ENCODE results near the gene CHRNA10.
"Not testable (repeated sequence)": the region's sequence is repeated elsewhere in the genome, so short reads cannot be mapped to it uniquely, and the experiment has no call there.

CHRNA10 gene

DNA sequence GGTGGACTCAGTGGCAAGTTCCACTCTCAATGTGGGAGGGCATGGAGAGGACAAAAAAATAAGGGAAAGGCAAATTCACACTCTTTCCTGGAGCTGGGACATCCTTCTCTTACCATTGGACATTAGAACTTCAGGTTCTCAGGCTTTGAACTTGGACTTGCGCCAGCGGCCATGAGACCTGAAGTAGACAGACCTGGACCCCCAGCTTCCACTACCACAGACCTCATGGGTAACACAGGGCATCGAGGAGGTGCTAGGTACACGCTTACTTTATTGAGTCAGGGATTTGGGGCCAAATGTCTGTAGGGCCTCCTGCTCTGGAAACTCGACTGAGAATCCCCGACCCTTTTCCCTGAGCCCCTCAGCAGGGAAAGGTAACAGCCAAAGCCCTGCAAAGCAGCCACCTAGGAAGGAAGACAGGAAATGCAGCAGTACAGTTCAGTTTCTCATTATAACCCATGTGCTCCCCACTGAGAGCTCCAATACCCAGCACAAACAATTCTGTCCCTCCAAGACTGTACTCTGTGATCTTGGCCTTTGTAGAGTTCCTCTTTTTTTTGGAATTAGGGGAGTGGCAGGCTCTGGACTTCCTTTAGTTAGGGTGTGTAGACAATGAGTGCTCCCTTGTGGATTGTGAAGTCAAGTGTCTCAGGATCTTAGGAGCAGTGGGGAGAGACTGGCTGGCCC lies 5.7 kb downstream of the CHRNA10 start:
- DNase-seq (ENCODE audit: low read depth in 2 of 2): no peak

DNA sequence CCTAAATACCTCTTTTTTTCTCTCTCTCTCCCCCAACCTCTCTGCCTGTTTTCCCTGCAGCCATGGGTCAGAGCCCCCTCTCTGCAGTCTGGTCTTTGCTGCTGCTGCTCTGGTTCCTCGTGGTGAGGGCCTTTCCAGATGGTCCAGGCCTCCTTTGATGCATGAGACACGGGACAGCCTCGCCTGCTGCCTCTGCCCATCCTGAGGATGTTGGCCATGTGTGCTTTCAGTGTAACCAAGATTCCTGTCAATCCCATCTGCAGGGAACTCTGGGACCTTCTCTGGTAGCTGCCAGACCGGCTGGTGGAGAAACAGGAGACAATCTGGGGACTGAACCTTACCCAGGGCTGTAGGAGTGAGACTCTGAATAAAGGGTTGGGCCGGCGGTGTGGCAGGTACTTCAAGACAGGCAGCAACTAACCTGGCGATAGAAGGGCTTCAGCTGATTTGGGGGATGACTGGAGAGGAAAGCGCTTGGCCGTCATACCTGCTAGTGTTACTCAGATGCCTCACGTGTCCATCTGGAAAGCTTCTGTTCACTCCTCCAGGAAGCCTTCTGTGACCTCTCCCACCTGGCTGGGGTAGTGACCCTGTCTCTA lies 7.1 kb downstream of the CHRNA10 start:
- no peak for DNase-seq (ENCODE audit: low read depth in 2 of 2)

DNA sequence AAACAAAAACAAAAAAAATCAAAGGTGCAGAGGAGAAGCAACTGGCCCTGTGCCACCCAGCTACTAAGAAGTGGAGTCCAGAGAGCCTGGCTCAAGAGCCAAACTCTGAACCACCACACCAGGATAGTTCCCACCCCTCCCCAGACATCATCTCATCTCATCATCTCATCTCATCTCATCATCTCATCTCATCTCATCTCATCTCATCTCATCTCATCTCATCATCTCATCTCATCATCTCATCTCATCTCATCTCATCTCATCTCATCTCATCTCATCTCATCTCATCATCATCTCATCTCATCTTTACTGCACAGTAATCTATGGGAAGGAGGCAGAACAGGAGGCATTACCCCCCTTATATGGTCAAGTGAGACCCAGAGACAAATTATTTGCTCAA lies 8.3 kb downstream of the CHRNA10 start:
- no peak for DNase-seq (ENCODE audit: low read depth in 2 of 2)

DNA sequence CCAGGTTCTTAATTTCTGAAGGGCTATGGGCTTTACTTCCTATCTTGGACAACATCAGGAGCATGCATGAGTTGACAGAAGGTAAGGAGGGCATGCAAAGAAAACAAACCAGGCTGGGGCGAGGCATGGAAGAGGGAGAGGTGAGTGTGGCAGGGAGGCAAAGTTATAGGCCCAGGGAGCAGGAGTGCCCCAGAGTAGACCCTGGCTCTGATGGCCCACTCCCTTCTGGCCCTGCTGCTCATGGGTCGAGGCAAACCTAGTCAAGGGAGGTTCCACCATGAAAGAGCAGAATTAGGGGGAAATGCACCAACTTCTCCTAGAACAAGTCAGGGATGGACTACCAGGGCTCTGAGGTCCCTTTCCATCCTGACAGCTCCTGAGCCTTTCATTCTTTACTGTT lies 10.2 kb downstream of the CHRNA10 start:
- no peak for DNase-seq (ENCODE audit: low read depth in 2 of 2)

DNA sequence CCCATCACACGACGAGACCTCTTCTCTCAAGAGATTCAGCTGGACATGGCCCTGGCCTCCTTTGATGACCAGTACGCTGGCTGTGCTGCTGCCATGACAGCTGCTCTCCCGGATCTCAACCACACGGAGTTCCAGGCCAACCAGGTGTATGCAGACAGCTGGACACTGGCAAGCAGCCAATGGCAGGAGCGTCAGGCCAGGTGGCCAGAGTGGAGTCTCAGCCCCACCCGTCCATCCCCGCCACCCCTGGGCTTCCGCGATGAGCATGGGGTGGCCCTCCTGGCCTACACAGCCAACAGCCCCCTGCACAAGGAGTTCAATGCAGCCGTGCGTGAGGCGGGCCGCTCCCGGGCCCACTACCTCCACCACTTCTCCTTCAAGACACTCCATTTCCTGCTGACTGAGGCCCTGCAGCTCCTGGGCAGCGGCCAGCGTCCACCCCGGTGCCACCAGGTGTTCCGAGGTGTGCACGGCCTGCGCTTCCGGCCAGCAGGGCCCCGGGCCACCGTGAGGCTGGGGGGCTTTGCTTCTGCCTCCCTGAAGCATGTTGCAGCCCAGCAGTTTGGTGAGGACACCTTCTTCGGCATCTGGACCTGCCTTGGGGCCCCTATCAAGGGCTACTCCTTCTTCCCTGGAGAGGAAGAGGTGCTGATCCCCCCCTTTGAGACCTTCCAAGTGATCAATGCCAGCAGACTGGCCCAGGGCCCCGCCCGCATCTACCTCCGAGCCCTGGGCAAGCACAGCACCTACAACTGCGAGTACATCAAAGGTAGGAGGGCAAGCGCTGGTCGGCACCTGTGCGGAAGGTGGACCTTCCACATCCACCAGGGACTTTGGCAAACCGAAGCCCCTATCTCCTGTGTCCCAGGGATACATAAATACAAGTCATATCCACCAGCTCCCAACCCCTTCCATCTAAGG lies 11.3 kb downstream of the CHRNA10 start:
- DNase-seq (ENCODE audit: low read depth in 2 of 2): no peak

DNA sequence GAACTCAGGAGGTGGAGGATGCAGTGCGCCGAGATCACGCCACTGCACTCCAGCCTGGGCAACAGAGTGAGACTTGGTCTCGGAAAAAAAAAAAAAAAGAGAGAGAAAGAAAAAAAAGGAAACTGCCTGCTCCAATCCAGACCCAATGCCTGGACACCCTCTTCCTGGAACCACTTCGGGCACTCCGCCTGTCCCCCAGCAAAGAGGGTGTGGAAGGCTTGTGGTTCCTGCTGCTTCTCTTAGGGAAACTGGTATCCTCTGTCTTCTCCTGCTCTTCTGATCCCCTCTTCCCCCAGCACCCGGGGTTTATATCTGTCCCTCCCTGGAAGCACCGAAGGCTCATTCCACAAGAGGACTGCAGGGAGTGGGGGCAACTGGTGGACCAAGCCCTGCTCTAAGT lies 12.9 kb downstream of the CHRNA10 start:
- DNase-seq (ENCODE audit: low read depth in 2 of 2): no peak

DNA sequence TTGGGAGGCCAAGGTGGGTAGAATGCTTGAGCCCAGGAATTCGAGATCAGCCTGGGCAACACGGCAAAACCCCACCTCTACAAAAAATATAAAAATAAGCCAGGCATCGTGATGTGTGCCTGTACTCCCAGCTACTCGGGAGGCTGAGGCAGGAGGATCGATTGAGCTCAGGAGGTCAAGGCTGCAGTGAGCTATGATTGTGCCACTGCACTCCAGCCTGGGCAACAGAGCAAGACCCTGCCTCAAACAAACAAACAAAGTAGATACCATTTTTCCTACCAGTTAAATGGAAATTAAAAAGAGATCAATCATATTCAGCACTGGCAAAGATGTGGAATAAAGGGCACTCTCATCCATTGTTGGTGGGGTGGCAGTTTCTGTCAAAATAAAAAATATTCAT lies 13.9 kb downstream of the CHRNA10 start:
- DNase-seq (ENCODE audit: low read depth in 2 of 2): not testable (repeated sequence)

DNA sequence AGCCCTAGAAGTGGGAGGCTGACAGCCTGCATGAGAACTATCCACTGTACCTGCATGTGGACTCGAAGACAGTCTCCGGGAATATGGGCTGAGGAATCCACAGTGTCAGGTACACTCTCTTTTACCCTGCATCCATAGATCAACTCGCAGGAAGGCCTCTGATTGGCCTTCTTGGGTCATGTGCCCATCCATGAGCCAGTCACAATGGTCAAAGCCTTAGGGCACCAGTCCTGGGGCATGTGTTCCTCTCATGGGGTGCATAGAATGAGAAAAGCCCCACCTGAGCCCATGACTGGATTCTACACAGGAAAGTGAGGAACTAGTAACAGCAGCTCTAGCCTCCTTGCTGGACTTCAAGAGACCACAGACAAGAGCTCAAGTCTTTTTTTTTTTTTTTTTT lies 15.6 kb downstream of the CHRNA10 start:
- no peak for DNase-seq (ENCODE audit: low read depth in 2 of 2)

DNA sequence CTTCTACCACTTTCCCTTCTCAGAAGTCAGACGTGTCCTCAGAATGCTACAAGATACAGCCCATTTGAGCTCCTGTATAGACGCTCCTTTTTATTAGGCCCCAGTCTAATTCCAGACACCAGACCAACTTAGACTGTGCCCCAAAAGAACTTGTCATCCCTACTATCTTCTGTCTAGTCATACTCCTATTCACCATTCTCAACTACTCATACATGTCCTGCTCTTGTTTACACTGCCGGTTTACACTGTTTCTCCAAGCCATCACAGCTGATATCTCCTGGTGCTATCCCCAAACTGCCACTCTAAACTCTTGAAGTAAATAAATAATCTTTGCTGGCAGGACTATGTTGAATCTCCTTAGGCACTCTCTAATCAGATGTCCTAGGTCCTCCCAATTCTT lies 18.7 kb downstream of the CHRNA10 start:
- DNase-seq (ENCODE audit: low read depth in 2 of 2): not testable (repeated sequence)

DNA sequence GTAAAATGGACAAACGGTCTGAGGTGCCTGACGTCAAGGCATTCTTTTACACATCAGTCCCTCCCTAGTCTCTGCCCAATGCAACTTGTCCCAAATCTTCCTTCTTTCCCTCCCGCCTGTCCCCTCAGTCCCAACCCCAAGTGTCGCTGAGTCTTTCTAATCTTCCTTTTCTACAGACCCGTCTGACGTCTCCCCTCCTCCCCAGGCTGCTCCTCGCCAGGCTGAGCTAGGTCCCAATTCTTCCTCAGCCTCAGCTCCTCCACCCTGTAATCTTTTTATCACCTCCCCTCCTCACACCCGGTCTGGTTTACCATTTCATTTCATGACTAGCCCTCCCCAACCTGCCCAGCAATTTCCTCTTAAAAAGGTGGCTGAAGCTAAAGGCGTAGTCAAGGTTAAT lies 21.8 kb downstream of the CHRNA10 start:
- not testable (repeated sequence) for DNase-seq (ENCODE audit: low read depth in 2 of 2)

DNA sequence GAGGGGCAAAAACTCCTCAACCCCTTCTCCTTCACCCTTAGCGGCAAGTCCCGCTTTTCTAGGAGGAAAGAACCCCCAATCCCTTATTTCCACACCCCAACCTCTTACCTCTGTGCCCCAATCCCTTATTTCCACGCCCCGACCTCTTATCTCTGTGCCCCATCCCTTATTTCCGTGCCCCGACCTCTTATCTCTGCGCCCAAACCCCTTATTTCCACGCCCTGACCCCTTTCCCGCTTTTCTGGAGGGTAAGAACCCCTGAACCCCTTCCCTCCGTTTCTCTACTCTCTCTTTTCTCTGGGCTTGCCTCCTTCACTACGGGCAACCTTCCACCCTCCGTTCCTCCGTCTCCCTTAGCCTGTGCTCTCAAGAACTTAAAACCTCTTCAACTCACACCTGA lies 22.3 kb downstream of the CHRNA10 start:
- not testable (repeated sequence) for DNase-seq (ENCODE audit: low read depth in 2 of 2)

DNA sequence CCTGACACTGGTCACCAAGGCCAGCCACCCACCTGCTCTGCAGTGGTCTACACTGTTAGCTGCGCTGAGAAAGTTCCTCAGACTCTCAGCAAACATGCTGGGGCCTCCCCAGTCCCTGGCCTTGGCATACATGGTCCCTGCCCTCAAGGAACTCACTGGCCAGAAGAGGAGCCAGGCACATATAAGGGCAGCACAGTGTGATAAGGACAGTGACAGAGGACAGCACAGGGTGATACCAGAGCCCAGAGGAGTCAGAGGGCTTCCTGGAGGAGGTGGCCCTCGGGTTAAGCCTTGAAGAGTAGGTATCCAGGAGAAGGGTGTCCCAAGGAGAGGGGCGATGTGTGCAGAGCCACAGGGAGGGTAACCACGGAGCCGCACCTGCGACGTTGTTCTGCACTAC lies 25.6 kb downstream of the CHRNA10 start:
- no peak for DNase-seq (ENCODE audit: low read depth in 2 of 2)

DNA sequence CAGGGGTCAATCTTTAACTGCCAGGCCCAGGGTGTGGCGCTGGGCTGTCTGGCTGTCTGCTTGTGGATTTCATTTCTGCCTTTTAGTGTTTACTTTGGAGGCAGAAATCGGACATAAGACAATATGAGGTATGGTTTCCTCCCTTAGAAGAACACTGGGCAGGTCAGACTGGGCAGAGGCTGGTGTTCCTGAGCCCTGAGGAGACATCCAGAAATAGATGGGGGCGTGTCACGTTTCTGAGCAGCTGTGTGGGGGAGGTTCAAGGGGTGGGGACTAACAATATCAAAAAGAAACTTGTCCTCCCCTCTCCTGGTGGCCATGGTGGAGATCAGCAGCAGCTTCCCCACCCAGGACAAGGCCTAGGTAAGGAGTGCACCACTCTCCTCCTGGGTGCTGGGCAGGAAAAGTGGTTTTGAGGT lies 26.4 kb downstream of the CHRNA10 start, which contains the start of gene ART1:
ART1 (plus strand) TSS at position 312 of the 419 bp plus-strand sequence. CDS start 14,086 bp downstream, outside the sequence.
- DNase-seq (ENCODE audit: low read depth in 2 of 2): no peak

DNA sequence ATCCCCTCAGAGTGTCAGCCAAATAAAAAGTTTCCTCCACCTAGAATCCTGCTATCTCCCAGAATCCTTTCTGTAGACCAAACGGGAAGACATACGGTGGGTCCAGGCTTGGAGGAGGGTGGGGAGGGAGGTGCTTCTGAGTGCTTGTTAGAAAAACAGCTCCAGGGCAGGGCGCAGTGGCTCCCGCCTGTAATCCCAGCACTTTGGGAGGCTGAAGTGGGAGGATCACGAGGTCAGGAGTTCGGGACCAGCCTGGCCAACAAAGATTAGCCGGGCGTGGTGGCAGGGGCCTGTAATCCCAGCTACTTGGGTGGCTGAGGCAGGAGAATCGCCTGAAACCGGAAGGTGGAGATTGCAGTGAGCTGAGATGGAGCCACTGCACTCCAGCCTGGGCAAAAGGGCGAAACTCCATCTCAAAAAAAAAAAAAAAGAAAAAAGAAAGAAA lies 28.1 kb downstream of the CHRNA10 start:
- DNase-seq (ENCODE audit: low read depth in 2 of 2): not testable (repeated sequence)

DNA sequence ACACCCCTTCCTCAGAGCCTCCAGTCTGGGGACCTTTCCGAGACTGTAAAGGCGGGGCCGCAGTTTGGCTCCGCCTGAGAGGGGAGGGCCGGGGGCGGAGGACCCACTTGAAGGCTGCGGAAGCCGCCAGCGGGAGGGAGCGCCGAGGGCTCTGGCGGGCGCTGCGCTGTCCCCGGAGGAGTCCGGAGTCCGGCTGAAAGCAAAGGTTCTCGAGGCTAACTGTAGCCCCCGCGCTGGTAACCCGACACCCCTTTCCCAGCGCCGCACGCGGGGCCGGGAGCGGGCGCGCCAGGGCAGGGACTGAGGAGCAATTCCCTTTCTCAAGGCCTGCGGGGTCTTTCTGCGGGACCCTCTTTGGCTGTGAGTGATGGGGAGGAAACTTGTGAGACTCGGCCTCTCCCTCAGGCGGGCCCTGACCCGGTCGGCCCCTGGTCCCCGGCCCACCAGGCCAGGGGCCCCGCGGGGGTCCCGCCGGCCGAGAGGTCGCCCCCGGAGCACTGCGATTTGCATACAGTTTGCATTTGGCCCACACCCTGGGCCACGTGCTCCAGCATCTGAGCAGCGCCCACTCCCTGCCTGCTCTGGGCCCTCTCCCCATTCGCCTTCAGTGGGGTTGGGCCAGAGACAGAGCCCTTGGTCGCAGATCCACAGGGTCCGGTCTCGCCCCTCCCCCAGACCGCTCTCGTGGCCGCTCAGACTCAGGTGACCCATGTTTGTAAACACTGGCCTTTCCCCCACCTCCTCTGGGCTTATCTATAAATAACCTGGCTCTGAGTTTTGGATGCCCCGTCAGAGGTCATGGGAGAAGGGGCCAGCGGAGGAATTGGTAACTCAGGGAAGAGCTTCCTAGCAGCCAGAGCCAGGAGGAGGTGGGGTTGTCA lies 28.9 kb downstream of the CHRNA10 start:
- peak; percentile 43 to 59 for DNase-seq (ENCODE audit: low read depth in 2 of 2)

DNA sequence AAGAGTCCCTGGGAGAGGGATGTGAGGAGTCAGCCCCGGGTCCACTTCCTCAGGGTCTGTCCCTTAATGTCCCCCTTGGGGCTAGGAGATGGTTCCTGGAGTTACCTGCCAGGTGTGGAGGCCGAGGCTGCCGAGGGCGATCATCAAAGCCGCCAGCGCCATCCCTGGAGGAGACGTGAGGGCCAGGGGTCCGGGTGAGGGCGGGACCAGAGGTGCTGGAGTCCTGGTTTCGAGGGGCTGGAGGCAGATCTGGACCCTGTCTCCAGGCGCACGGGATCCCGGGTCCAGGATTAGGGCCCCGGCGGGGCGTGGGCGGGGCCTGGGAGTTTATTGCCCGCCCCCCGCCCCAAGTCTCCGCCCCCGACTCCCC lies 29.5 kb downstream of the CHRNA10 start, which contains the start of gene ART5:
ART5 (minus strand) TSS at position 292 of the 370 bp plus-strand sequence; CDS start at position 162, 130 bp downstream.
- DNase-seq (ENCODE audit: low read depth in 2 of 2): no peak

DNA sequence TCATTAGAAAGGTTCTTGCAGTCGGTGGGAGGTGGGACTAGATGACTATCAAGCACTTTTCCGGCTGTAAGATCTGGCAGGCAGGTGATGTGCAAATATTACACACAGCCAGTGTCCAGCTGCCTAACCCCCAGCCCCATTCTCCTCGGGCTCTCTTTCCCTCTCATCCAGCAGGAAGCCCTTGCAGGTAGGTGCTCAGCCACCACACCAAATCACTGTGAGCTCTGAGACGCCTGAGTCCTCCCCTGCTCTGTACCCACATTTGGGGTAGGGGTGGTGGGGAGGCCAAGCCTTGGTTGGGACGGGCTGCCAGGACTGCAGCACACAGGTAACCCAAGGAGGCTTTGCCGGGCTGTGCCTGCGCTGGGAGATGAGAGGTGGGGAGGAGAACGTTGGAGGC lies 30.0 kb downstream of the CHRNA10 start:
- no peak for DNase-seq (ENCODE audit: low read depth in 2 of 2)

DNA sequence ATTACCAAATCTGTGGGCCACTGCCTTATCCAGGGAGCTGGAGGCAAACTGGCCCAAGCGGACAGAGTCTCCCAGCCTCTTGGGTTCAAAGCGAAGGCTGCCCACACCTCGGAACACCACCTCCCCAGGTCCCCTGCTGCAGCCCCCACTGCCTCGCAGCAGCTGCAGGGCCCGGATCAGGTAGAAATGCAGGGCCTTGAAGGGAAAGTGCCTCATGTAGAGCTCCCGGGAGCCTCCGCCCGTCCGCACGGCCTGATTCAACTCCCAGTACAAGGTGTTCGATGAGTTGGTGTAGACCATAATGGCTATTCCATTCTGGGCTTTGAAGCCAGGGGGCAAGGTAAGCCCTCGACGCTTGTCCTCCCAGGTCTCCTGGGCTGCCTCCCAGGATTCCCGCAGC lies 31.3 kb downstream of the CHRNA10 start:
- DNase-seq (ENCODE audit: low read depth in 2 of 2): no peak

DNA sequence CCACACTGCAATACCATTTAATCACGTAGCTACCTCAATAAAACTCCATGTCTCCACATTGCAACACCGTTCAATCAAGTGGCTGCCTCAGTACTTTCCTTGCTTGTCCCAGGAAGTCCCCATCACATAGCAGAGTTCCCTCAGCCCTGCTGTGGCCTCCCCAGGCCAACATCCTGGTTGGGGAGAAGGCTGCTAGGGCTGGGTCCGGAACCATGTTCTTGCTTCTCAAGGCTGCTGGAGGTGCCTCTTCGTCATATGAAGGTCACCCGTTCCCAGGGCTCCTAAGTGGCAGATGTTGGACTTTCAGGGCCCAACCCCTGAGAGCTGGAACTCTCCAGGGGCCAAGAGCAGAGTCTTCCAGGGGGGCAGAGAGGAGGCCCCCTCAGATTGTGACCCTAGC lies 32.7 kb downstream of the CHRNA10 start:
- no peak for DNase-seq (ENCODE audit: low read depth in 2 of 2)

DNA sequence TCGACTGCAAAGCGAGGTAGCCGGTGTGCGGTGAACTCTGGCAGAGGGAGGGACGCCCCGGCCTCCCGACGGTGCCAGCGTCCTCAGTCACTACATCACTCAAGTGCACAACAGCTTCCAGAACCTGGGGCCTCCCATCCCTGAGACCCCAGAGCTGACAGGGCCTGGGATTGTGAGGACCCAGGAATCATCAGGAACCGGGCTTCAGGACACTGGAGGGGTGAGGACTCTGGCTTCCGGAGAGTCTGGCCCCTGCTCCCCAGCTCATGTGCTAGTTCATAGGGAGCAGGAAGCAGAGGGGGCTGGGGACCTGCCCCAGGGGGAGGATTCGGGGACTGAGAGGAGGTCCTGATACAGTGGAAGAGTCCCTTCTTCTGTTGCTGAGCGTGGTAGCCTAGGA lies 34.0 kb downstream of the CHRNA10 start:
- DNase-seq (ENCODE audit: low read depth in 2 of 2): no peak

DNA sequence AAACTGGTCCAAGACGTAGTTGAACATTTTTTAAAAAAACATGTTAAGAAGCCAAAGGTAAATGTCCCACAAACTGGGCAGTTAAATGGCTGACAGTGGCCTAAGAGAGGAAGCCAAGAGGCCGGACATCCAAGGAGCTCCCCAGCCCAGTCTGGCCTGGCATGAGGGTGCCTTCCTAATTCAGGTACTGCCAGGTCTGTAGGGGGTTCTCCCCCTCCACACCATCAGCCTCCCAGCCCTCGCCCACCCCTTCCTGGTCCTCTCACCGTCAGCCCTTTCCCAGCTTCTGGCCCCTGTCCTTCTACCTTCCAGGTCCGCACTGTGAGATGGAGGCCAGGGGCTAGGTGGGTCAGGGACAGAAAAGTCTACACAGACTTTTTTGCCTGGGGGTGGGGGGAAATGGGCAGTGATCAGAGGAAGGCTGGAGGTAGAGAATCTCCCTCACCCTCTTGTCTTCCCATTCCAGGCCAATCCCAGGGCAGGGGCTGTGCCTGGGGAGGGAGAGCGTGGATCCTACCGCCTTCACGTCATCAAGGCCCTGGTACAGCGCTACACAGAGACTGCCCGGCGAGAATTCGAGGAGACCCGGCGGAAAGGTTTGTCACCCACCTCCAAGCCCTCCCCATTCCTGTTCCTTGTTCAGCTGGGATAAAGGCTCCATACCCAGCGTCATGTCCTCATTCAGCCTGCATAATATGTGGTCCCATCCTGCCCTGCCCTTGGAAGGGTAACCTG lies 35.4 kb downstream of the CHRNA10 start:
- no peak for DNase-seq (ENCODE audit: low read depth in 2 of 2)

Measured in activated CD4-positive, alpha-beta T cell treated with anti-CD3 and anti-CD28 coated beads for 24 hours (primary cell).